A673 (cell line): ENCODE measurements around the gene DCLK2.

Experiments
- CTCF ChIP-seq: fragments of 300-800, 200-600 bp; sonication (generic); conservative IDR thresholded peaks from 2 replicates; pipeline ENCODE4 v1.5.1; 2017; ENCODE audit warnings: low read depth, mild to moderate bottlenecking, antibody characterized with exemption, low read length, moderate library complexity, mixed read lengths
- EZH2 ChIP-seq: fragments of 200-600 bp; sonication (generic); IDR thresholded peaks from 2 replicates; pipeline ENCODE4 v1.6.1; 2017; ENCODE audit warnings: borderline replicate concordance, low read depth, mild to moderate bottlenecking, mixed read lengths, antibody characterized with exemption, low read length; ENCODE audit not compliant: poor library complexity, severe bottlenecking

- TF ChIP-seq EZH2: no peak
- no peak for TF ChIP-seq CTCF
Observed at GRCh38 chr4:150068300-150068960, 9.8 kb upstream of the DCLK2 start.
